GM12878 (cell line): ENCODE results near the gene NASP. TPM values are rescaled to one million over a fixed set of nuclear protein-coding genes. Genes with fewer than 3 reads are reported as not detected.

Experiments used
- CREM ChIP-seq: IDR thresholded peaks from 2 replicates; pipeline ENCODE4 v1.6.1; 2014; ENCODE audit warnings: antibody characterized with exemption, low read depth
- EGR1 ChIP-seq, 2 experiments: IDR thresholded peaks; 1 replicate in 1 of 2; 2 replicates in 1 of 2; pipeline ENCODE4 v1.6.1; 2011 to 2012; ENCODE audit warnings: low read depth in 2 of 2, low read length in 2 of 2, borderline replicate concordance in 1 of 2, mild to moderate bottlenecking in 1 of 2, moderate library complexity in 1 of 2
- FOXM1 ChIP-seq: IDR thresholded peaks from 2 replicates; pipeline ENCODE4 v1.6.1; 2012; ENCODE audit warnings: low read depth, mild to moderate bottlenecking, inconsistent platforms, low read length, moderate library complexity
- IRF4 ChIP-seq: IDR thresholded peaks from 2 replicates; pipeline ENCODE4 v1.6.1; 2011; ENCODE audit warnings: low read depth, low read length
- MTA3 ChIP-seq: IDR thresholded peaks from 2 replicates; pipeline ENCODE4 v1.6.1; 2012; ENCODE audit warnings: low read length, inconsistent platforms, borderline replicate concordance
- MYB ChIP-seq: fragments of 150-350 bp; IDR thresholded peaks from 2 replicates; pipeline ENCODE4 v1.6.1; 2014; ENCODE audit warnings: mild to moderate bottlenecking, low read depth, low read length, borderline replicate concordance
- POLR2A ChIP-seq: IDR thresholded peaks from 2 replicates; pipeline ENCODE4 v1.6.1; 2011; ENCODE audit warnings: low read depth, mild to moderate bottlenecking, low read length
- RAD21 ChIP-seq: IDR thresholded peaks from 2 replicates; pipeline ENCODE4 v1.6.1; 2011; ENCODE audit warnings: mild to moderate bottlenecking, low read depth, low read length, moderate library complexity; ENCODE audit not compliant: insufficient read depth
- RELA ChIP-seq: fragments of 450-650 bp; IDR thresholded peaks from 2 replicates; pipeline ENCODE4 v1.8.0; 2014; ENCODE audit warnings: borderline replicate concordance; ENCODE audit not compliant: partially characterized antibody
- SMC3 ChIP-seq: IDR thresholded peaks from 2 replicates; pipeline ENCODE4 v1.6.1; 2011; ENCODE audit warnings: low read length, improper control_type of control experiment, borderline replicate concordance
- YY1 ChIP-seq: IDR thresholded peaks from 2 replicates; pipeline ENCODE4 v1.6.1; 2011; ENCODE audit warnings: low read depth, mild to moderate bottlenecking, low read length
- ZNF207 ChIP-seq: fragments of 450-650 bp; IDR thresholded peaks from 2 replicates; pipeline ENCODE4 v1.6.1; 2014; ENCODE audit warnings: antibody characterized with exemption, mild to moderate bottlenecking, borderline replicate concordance
- ZNF217 ChIP-seq: fragments of 450-650 bp; IDR thresholded peaks from 2 replicates; pipeline ENCODE4 v1.6.1; 2017; ENCODE audit warnings: antibody characterized with exemption, mild to moderate bottlenecking
- ZNF687 ChIP-seq: fragments of 450-650 bp; IDR thresholded peaks from 2 replicates; pipeline ENCODE4 v1.6.1; 2017; ENCODE audit warnings: mild to moderate bottlenecking, moderate library complexity
- polyA plus RNA-seq, 11 experiments: library from polyadenylated mRNA; depleted of rRNA in 4 of 11; unstranded in 6 of 11; stranded (reverse) in 5 of 11; fragments of >200 nt; fragmentation: Nextera tagmentation in 4 of 11; fragmentation: Illumina TruSeq in 1 of 11; extraction: Ambion mirVana in 4 of 11; extraction: Trizol in 1 of 11; gene quantifications; 1 replicate in 1 of 11; 2 replicates in 10 of 11; pipeline versions ENCODE4 v1.2.1 to v1.2.3, GENCODE V29; 2011 to 2016; ENCODE audit warnings: inconsistent platforms in 2 of 11, missing spikeins in 2 of 11, low read depth in 1 of 11
- total RNA-seq, 4 experiments: library from RNA; depleted of rRNA in 3 of 4; stranded (reverse); fragments of >200 nt in 3 of 4; fragmentation: Illumina TruSeq in 1 of 4; extraction: Trizol in 1 of 4; gene quantifications; 2 replicates each; pipeline versions ENCODE4 v1.2.1 to v1.2.3, GENCODE V29; 2013 to 2021
- TF ChIP-seq, protein P1 (sequence below): fragments of 450-650 bp; formaldehyde crosslinking; IDR thresholded peaks from 2 replicates; pipeline ENCODE4 v1.4.0; 2020; ENCODE audit warnings: mild to moderate bottlenecking, moderate library complexity
- TF ChIP-seq, protein P2 (sequence below): fragments of 450-650 bp; IDR thresholded peaks from 2 replicates; pipeline ENCODE4 v1.6.1; 2014; ENCODE audit warnings: mild to moderate bottlenecking
- TF ChIP-seq, protein P3 (sequence below): IDR thresholded peaks from 2 replicates; pipeline ENCODE4 v1.6.1; 2012; ENCODE audit warnings: low read depth, low read length, improper control_type of control experiment
- TF ChIP-seq, protein P4 (sequence below): IDR thresholded peaks from 2 replicates; pipeline ENCODE4 v1.6.1; 2011; ENCODE audit warnings: low read depth, mild to moderate bottlenecking, low read length, moderate library complexity, borderline replicate concordance; ENCODE audit errors: extremely low read depth

Gene NASP
- total and polyA plus RNA-seq, 10 of the 15 experiments (the other 5 are each of a cell fraction or from before 2014, with no cell fraction given), result 111 to 321 (median 205) TPM

- TF ChIP-seq, protein P1, sequence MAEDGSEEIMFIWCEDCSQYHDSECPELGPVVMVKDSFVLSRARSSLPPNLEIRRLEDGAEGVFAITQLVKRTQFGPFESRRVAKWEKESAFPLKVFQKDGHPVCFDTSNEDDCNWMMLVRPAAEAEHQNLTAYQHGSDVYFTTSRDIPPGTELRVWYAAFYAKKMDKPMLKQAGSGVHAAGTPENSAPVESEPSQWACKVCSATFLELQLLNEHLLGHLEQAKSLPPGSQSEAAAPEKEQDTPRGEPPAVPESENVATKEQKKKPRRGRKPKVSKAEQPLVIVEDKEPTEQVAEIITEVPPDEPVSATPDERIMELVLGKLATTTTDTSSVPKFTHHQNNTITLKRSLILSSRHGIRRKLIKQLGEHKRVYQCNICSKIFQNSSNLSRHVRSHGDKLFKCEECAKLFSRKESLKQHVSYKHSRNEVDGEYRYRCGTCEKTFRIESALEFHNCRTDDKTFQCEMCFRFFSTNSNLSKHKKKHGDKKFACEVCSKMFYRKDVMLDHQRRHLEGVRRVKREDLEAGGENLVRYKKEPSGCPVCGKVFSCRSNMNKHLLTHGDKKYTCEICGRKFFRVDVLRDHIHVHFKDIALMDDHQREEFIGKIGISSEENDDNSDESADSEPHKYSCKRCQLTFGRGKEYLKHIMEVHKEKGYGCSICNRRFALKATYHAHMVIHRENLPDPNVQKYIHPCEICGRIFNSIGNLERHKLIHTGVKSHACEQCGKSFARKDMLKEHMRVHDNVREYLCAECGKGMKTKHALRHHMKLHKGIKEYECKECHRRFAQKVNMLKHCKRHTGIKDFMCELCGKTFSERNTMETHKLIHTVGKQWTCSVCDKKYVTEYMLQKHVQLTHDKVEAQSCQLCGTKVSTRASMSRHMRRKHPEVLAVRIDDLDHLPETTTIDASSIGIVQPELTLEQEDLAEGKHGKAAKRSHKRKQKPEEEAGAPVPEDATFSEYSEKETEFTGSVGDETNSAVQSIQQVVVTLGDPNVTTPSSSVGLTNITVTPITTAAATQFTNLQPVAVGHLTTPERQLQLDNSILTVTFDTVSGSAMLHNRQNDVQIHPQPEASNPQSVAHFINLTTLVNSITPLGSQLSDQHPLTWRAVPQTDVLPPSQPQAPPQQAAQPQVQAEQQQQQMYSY (CRISPR knock-in tag), result no peak
- peak; percentile 48 for TF ChIP-seq RELA
- TF ChIP-seq POLR2A, result 0 out of 2 replicates have a peak, but pooled peaks have one; percentile 14
- TF ChIP-seq MYB, result no peak
- TF ChIP-seq RAD21, result peak; percentile 95
- TF ChIP-seq EGR1 (IDR thresholded peaks at IDR 0.05; ENCODE audit: borderline replicate concordance in 1 of 2, low read depth in 2 of 2, low read length in 2 of 2), result no peak
- peak; percentile 78 for TF ChIP-seq IRF4
- no peak for TF ChIP-seq ZNF207
- TF ChIP-seq, protein P2, sequence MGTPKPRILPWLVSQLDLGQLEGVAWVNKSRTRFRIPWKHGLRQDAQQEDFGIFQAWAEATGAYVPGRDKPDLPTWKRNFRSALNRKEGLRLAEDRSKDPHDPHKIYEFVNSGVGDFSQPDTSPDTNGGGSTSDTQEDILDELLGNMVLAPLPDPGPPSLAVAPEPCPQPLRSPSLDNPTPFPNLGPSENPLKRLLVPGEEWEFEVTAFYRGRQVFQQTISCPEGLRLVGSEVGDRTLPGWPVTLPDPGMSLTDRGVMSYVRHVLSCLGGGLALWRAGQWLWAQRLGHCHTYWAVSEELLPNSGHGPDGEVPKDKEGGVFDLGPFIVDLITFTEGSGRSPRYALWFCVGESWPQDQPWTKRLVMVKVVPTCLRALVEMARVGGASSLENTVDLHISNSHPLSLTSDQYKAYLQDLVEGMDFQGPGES, result no peak
- no peak for TF ChIP-seq CREM
- TF ChIP-seq, protein P3, sequence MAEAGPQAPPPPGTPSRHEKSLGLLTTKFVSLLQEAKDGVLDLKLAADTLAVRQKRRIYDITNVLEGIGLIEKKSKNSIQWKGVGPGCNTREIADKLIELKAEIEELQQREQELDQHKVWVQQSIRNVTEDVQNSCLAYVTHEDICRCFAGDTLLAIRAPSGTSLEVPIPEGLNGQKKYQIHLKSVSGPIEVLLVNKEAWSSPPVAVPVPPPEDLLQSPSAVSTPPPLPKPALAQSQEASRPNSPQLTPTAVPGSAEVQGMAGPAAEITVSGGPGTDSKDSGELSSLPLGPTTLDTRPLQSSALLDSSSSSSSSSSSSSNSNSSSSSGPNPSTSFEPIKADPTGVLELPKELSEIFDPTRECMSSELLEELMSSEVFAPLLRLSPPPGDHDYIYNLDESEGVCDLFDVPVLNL, result no peak
- TF ChIP-seq FOXM1, result no peak
- peak; percentile 91 for TF ChIP-seq SMC3
- no peak for TF ChIP-seq ZNF687
- TF ChIP-seq, protein P4, sequence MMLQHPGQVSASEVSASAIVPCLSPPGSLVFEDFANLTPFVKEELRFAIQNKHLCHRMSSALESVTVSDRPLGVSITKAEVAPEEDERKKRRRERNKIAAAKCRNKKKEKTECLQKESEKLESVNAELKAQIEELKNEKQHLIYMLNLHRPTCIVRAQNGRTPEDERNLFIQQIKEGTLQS, result no peak
- no peak for TF ChIP-seq ZNF217
- no peak for TF ChIP-seq MTA3
- peak; percentile 46; the same call in 1 of the 2 replicates for TF ChIP-seq YY1
Measured at GRCh38 chr1:45569962-45570581, 13.8 kb upstream of the NASP start (continued).
